DOHH2 (cell line): ENCODE measurements around the gene TNNT2.

Experiments
- H3F3A ChIP-seq: fragments of 200-600 bp; sonication (generic), shearing (Covaris generic); 2 replicates; pipeline ENCODE4 v1.6.0; 2016; ENCODE audit warnings: antibody characterized with exemption, mild to moderate bottlenecking; ENCODE audit not compliant: control insufficient read depth, insufficient read depth
- H3K27ac ChIP-seq: fragments of 200-600 bp; sonication (generic); 2 replicates; pipeline ENCODE4 v1.5.1; 2014; ENCODE audit warnings: low read depth, mild to moderate bottlenecking, low read length, moderate library complexity
- H3K27me3 ChIP-seq: fragments of 200-600 bp; sonication (generic); 2 replicates; pipeline ENCODE4 v1.6.1; 2014; ENCODE audit warnings: mild to moderate bottlenecking, low read length, mixed read lengths; ENCODE audit not compliant: control insufficient read depth
- H3K36me3 ChIP-seq: fragments of 200-600 bp; sonication (generic); 2 replicates; pipeline ENCODE4 v1.6.1; 2014; ENCODE audit warnings: mild to moderate bottlenecking, low read length, moderate library complexity, mixed read lengths; ENCODE audit not compliant: control insufficient read depth
- H3K4me1 ChIP-seq: fragments of 200-600 bp; sonication (generic); 2 replicates; pipeline ENCODE4 v1.6.1; 2014; ENCODE audit warnings: mild to moderate bottlenecking, low read length, mixed read lengths; ENCODE audit not compliant: control insufficient read depth
- H3K4me2 ChIP-seq: fragments of 200-600 bp; sonication (generic); 2 replicates; pipeline ENCODE4 v1.6.0; 2014; ENCODE audit warnings: mild to moderate bottlenecking, low read length, moderate library complexity
- H3K4me3 ChIP-seq: fragments of 200-600 bp; sonication (generic); 2 replicates; pipeline ENCODE4 v1.5.1; 2014; ENCODE audit warnings: mild to moderate bottlenecking, low read length, mixed read lengths
- H3K79me2 ChIP-seq: fragments of 200-600 bp; sonication (generic); 2 replicates; pipeline ENCODE4 v1.6.1; 2014; ENCODE audit warnings: mild to moderate bottlenecking, low read length, mixed read lengths; ENCODE audit not compliant: control insufficient read depth
- H3K9me2 ChIP-seq: fragments of 200-600 bp; sonication (generic); replicated peaks from 2 replicates; pipeline ENCODE4 v1.6.1; 2014; ENCODE audit warnings: mild to moderate bottlenecking, low read length, mixed read lengths; ENCODE audit not compliant: control insufficient read depth
- H3K9me3 ChIP-seq: fragments of 200-600 bp; sonication (generic); 2 replicates; pipeline ENCODE4 v1.6.1; 2014; ENCODE audit warnings: antibody characterized with exemption, low read length, mixed read lengths; ENCODE audit not compliant: control insufficient read depth, insufficient read depth
- H4K20me1 ChIP-seq: fragments of 200-600 bp; sonication (generic); 2 replicates; pipeline ENCODE4 v1.6.0; 2014; ENCODE audit warnings: low read depth, mild to moderate bottlenecking, antibody characterized with exemption, low read length, moderate library complexity; ENCODE audit not compliant: control insufficient read depth, insufficient read depth
- EZH2phosphoT487 ChIP-seq: fragments of 200-600 bp; sonication (generic); IDR thresholded peaks from 2 replicates; pipeline ENCODE4 v1.6.1; 2017; ENCODE audit warnings: borderline replicate concordance, mild to moderate bottlenecking, antibody characterized with exemption, low read length, moderate library complexity, mixed read lengths
- TF ChIP-seq, protein P1 (sequence below): fragments of 200-600 bp; sonication (generic); IDR thresholded peaks from one replicate; pipeline ENCODE4 v1.5.1; 2014; ENCODE audit warnings: antibody characterized with exemption, mild to moderate bottlenecking, low read depth, low read length; ENCODE audit not compliant: poor library complexity, severe bottlenecking

The TNNT2 gene

DNA sequence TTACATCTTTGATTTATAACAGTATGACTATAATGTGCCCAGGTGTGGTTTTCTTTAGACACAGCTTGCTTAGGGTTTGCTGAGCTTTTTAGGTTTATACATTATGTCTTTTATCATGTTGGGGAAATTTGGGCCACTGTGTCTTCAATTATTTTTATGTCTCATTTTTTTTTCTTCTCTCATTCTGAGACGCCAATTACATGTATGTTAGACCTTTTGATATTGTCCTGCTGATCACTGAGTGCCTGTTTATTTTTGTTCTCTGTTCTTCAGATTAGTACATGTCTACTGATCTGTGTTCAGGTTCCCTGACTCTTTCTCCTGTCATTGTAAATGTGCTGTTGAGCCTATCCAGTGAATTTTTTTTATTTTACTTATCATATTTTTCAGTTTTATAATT is 36.1 kb downstream of the TNNT2 start:
- Histone ChIP-seq H3F3A (no peaks in the 10 kb centered on the region), H3K36me3 (no peaks in the 10 kb centered on the region), H3K27me3 (peaks cover 8% of the 10 kb centered on the region), H3K4me3 (no peak overlapping the region), H3K79me2 (no peaks in the 10 kb centered on the region), H3K4me2 (no peak overlapping the region), H3K9me2 (no peaks in the 10 kb centered on the region), H3K27ac (no peak overlapping the region), H3K4me1 (no peaks in the 10 kb centered on the region), H4K20me1 (no peaks in the 10 kb centered on the region), H3K9me3 (no peaks in the 10 kb centered on the region)
- TF ChIP-seq, protein P1, sequence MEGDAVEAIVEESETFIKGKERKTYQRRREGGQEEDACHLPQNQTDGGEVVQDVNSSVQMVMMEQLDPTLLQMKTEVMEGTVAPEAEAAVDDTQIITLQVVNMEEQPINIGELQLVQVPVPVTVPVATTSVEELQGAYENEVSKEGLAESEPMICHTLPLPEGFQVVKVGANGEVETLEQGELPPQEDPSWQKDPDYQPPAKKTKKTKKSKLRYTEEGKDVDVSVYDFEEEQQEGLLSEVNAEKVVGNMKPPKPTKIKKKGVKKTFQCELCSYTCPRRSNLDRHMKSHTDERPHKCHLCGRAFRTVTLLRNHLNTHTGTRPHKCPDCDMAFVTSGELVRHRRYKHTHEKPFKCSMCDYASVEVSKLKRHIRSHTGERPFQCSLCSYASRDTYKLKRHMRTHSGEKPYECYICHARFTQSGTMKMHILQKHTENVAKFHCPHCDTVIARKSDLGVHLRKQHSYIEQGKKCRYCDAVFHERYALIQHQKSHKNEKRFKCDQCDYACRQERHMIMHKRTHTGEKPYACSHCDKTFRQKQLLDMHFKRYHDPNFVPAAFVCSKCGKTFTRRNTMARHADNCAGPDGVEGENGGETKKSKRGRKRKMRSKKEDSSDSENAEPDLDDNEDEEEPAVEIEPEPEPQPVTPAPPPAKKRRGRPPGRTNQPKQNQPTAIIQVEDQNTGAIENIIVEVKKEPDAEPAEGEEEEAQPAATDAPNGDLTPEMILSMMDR, result no peak
- TF ChIP-seq EZH2phosphoT487, result no peak

GRCh38 chr1:201336711-201337450 is 40.6 kb downstream of the TNNT2 start:
- no peaks in the 10 kb centered on the region for H3K79me2 ChIP-seq
- TF ChIP-seq EZH2phosphoT487, result no peak
- TF ChIP-seq, protein P1, result no peak
- no peaks in the 10 kb centered on the region for H4K20me1 ChIP-seq
- H3K36me3 ChIP-seq, result no peaks in the 10 kb centered on the region
- no peaks in the 10 kb centered on the region for H3F3A ChIP-seq
- H3K4me1 ChIP-seq, result no peaks in the 10 kb centered on the region
- no peak overlapping the region for H3K27ac ChIP-seq
- H3K27me3 ChIP-seq, result peaks cover 3% of the 10 kb centered on the region; the same call in 1 of the 2 replicates
- H3K9me3 ChIP-seq, result no peaks in the 10 kb centered on the region
- H3K4me2 ChIP-seq, result no peak overlapping the region
- H3K4me3 ChIP-seq, result no peak overlapping the region
- no peaks in the 10 kb centered on the region for H3K9me2 ChIP-seq

GRCh38 chr1:201335901-201336300 is 41.6 kb downstream of the TNNT2 start:
- Histone ChIP-seq H3K4me3 (no peak overlapping the region), H3K4me2 (no peak overlapping the region), H3K4me1 (no peaks in the 10 kb centered on the region), H3K9me2 (no peaks in the 10 kb centered on the region), H3K27ac (no peak overlapping the region), H4K20me1 (no peaks in the 10 kb centered on the region), H3K36me3 (no peaks in the 10 kb centered on the region), H3F3A (no peaks in the 10 kb centered on the region), H3K27me3 (no peaks in the 10 kb centered on the region), H3K9me3 (no peaks in the 10 kb centered on the region), H3K79me2 (no peaks in the 10 kb centered on the region)
- TF ChIP-seq, protein P1, result no peak
- TF ChIP-seq EZH2phosphoT487, result no peak
